GM12878 (cell line): ENCODE results near the gene ANKRD31. TPM values are rescaled to one million over a fixed set of nuclear protein-coding genes. Genes with fewer than 3 reads are reported as not detected.
"Not testable (repeated sequence)": the region's sequence is repeated elsewhere in the genome, so short reads cannot be mapped to it uniquely, and the experiment has no call there.

Experiments used
- ATAC-seq: fragments of 200-7000 bp; cut with Tn5 transposase; 3 replicates; pipeline ENCODE4 v1.9.1; 2020; ENCODE audit warnings: mild to moderate bottlenecking, moderate library complexity
- BruUV-seq: library from RNA; stranded (reverse); fragments of 400-500 nt; replicated peaks from 2 replicates; lab custom pipeline; 2021; lab: Mats Ljungman, UMichigan
- CTCF ChIA-PET: fragments of 300-600 bp; sonication (Branson Sonifier 250); formaldehyde crosslinking; extraction: SDS; loops from one replicate; lab custom pipeline; 2021; ENCODE audit warnings: inconsistent platforms; lab: Yijun Ruan, JAX
- POLR2A ChIA-PET: fragments of 350-600 bp; formaldehyde crosslinking; extraction: SDS; loops from one replicate; lab custom pipeline; 2021; ENCODE audit warnings: inconsistent platforms; lab: Charles Lee
- RAD21 ChIA-PET: fragments of 300-600 bp; sonication (Branson Sonifier 250); formaldehyde crosslinking; loops from one replicate; lab custom pipeline; 2023; ENCODE audit warnings: antibody characterized with exemption; ENCODE audit not compliant: unreplicated experiment; lab: Charles Lee
- SMC1A ChIA-PET: fragments of 300-600 bp; sonication (Branson Sonifier 250); formaldehyde crosslinking; loops from one replicate; lab custom pipeline; 2023; ENCODE audit not compliant: unreplicated experiment, uncharacterized antibody; lab: Charles Lee
- DNase-seq: peaks from one replicate; pipeline ENCODE4 v3.0.0-alpha.2; 2011; ENCODE audit warnings: low read depth, low spot score
- FAIRE-seq: peaks from 3 replicates; lab custom pipeline; 2011; peaks lifted over from hg19 to GRCh38; lab: Jason Lieb, UNC
- H2AFZ ChIP-seq: 2 replicates; pipeline ENCODE4 v1.6.0; 2011; ENCODE audit warnings: low read depth, low read length, control low read depth; ENCODE audit not compliant: control insufficient read depth
- H3K27ac ChIP-seq: 2 replicates; pipeline ENCODE4 v1.5.1; 2011; ENCODE audit warnings: control low read depth; ENCODE audit not compliant: control insufficient read depth, insufficient read depth
- H3K27me3 ChIP-seq, 2 experiments: replicated peaks in 1 of 2; 2 replicates each; pipeline versions ENCODE4 v1.6.0 to v1.6.1; 2011; ENCODE audit warnings: low read length in 1 of 2; ENCODE audit not compliant: control insufficient read depth in 2 of 2, insufficient read depth in 2 of 2
- H3K36me3 ChIP-seq, 2 experiments: 2 replicates each; pipeline ENCODE4 v1.5.1; 2011; ENCODE audit warnings: low read length in 1 of 2; ENCODE audit not compliant: control insufficient read depth in 2 of 2, insufficient read depth in 2 of 2
- H3K4me1 ChIP-seq: 2 replicates; pipeline ENCODE4 v1.6.1; 2011; ENCODE audit warnings: mild to moderate bottlenecking, low read length, moderate library complexity, mixed read lengths; ENCODE audit not compliant: control insufficient read depth, insufficient read depth
- H3K4me2 ChIP-seq: 2 replicates; pipeline ENCODE4 v1.6.0; 2011; ENCODE audit warnings: control low read depth; ENCODE audit not compliant: control insufficient read depth, insufficient read depth
- H3K4me3 ChIP-seq: fragments of 200-600 bp; sonication (generic); 2 replicates; pipeline ENCODE4 v1.5.1; 2016
- H3K79me2 ChIP-seq: 2 replicates; pipeline ENCODE4 v1.6.0; 2011; ENCODE audit warnings: low read length; ENCODE audit not compliant: control insufficient read depth, insufficient read depth
- H3K9ac ChIP-seq: 2 replicates; pipeline ENCODE4 v1.8.0; 2011; ENCODE audit warnings: low read length, control low read depth, mixed read lengths; ENCODE audit not compliant: control insufficient read depth, insufficient read depth
- H3K9me3 ChIP-seq: replicated peaks from 3 replicates; pipeline ENCODE4 v1.5.1; 2011; ENCODE audit warnings: mild to moderate bottlenecking, low read length; ENCODE audit not compliant: control insufficient read depth, insufficient read depth
- H4K20me1 ChIP-seq: 2 replicates; pipeline ENCODE4 v1.6.0; 2011; ENCODE audit not compliant: control insufficient read depth, insufficient read depth
- BCL3 ChIP-seq: IDR thresholded peaks from 2 replicates; pipeline ENCODE4 v1.6.1; 2011; ENCODE audit warnings: borderline replicate concordance, low read depth, mild to moderate bottlenecking, moderate library complexity, low read length; ENCODE audit not compliant: insufficient read depth, poor library complexity, severe bottlenecking
- EGR1 ChIP-seq, 2 experiments: IDR thresholded peaks; 1 replicate in 1 of 2; 2 replicates in 1 of 2; pipeline ENCODE4 v1.6.1; 2011 to 2012; ENCODE audit warnings: low read depth in 2 of 2, low read length in 2 of 2, borderline replicate concordance in 1 of 2, mild to moderate bottlenecking in 1 of 2, moderate library complexity in 1 of 2
- HDAC6 ChIP-seq: fragments of 200-600 bp; sonication (generic); IDR thresholded peaks from one replicate; pipeline ENCODE4 v1.8.0; 2017; ENCODE audit warnings: antibody characterized with exemption; ENCODE audit not compliant: unreplicated experiment
- MLLT1 ChIP-seq: fragments of 450-650 bp; IDR thresholded peaks from 2 replicates; pipeline ENCODE4 v1.6.1; 2016; ENCODE audit warnings: mild to moderate bottlenecking
- NFYA ChIP-seq: IDR thresholded peaks from 2 replicates; pipeline ENCODE4 v1.6.1; 2011; ENCODE audit warnings: low read depth, mild to moderate bottlenecking, low read length, improper control_type of control experiment, borderline replicate concordance
- RELB ChIP-seq: fragments of 450-650 bp; IDR thresholded peaks from 2 replicates; pipeline ENCODE4 v1.6.1; 2017; ENCODE audit warnings: low read depth, mild to moderate bottlenecking, moderate library complexity
- TAF1 ChIP-seq: IDR thresholded peaks from 2 replicates; pipeline ENCODE4 v1.6.1; 2011; ENCODE audit warnings: mild to moderate bottlenecking, low read depth, low read length, borderline replicate concordance
- ZBTB11 ChIP-seq: fragments of 450-650 bp; formaldehyde crosslinking; IDR thresholded peaks from 2 replicates; pipeline ENCODE4 v1.5.0; 2022; ENCODE audit warnings: mild to moderate bottlenecking, missing genetic modification characterization
- WGBS: methylation state at CpG from one replicate; pipeline ENCODE4 v1.1.6; 2016; ENCODE audit warnings: low lambda C conversion rate; ENCODE audit not compliant: insufficient replicate concordance, insufficient coverage; ENCODE audit errors: missing lambda C conversion rate; 5-methylcytosine and 5-hydroxymethylcytosine counted together
- in situ Hi-C: fragments of 300-500 bp; cut with MboI; formaldehyde crosslinking; loops from 9 replicates; pipeline ENCODE4 v1.14.3; 2018; ENCODE audit warnings: mixed read lengths
- intact Hi-C: fragments of 100-400 bp; cut with micrococcal nuclease; formaldehyde crosslinking; loops from one replicate; pipeline ENCODE4 v1.14.2; 2022; ENCODE audit not compliant: unreplicated experiment
- polyA plus RNA-seq, 11 experiments: library from polyadenylated mRNA; depleted of rRNA in 4 of 11; unstranded in 6 of 11; stranded (reverse) in 5 of 11; fragments of >200 nt; fragmentation: Nextera tagmentation in 4 of 11; fragmentation: Illumina TruSeq in 1 of 11; extraction: Ambion mirVana in 4 of 11; extraction: Trizol in 1 of 11; gene quantifications; 1 replicate in 1 of 11; 2 replicates in 10 of 11; pipeline versions ENCODE4 v1.2.1 to v1.2.3, GENCODE V29; 2011 to 2016; ENCODE audit warnings: inconsistent platforms in 2 of 11, missing spikeins in 2 of 11, low read depth in 1 of 11
- total RNA-seq, 4 experiments: library from RNA; depleted of rRNA in 3 of 4; stranded (reverse); fragments of >200 nt in 3 of 4; fragmentation: Illumina TruSeq in 1 of 4; extraction: Trizol in 1 of 4; gene quantifications; 2 replicates each; pipeline versions ENCODE4 v1.2.1 to v1.2.3, GENCODE V29; 2013 to 2021

The ANKRD31 gene
- total and polyA plus RNA-seq, 10 of the 15 experiments (the other 5 are each of a cell fraction or from before 2014, with no cell fraction given) = under 0.01 to 0.10 (median 0.04) TPM; not detected in 3

- POLR2A ChIA-PET, H3K9me3 ChIP-seq, H3K4me3 ChIP-seq, H3K4me2 ChIP-seq, H4K20me1 ChIP-seq, H3K27me3 ChIP-seq, H3K27ac ChIP-seq, ATAC-seq, FAIRE-seq, SMC1A ChIA-PET, H3K36me3 ChIP-seq, H2AFZ ChIP-seq, intact Hi-C loops, H3K9ac ChIP-seq, H3K79me2 ChIP-seq, CTCF ChIA-PET, in situ Hi-C loops, H3K4me1 ChIP-seq, BruUV-seq, DNase-seq: not testable (repeated sequence)
- WGBS = 28% methylated on average over 2 of the region's 2 CpGs
- RAD21 ChIA-PET = interaction anchor here (0.6 kb wide), 1 partner anchor 18 kb away, joined by 3 read pairs; no protein-coding TSS in a partner anchor
Measured at GRCh38 chr5:75220787-75221186, 15.9 kb downstream of the ANKRD31 start.

- Histone ChIP-seq H3K4me1 (no peaks in the 10 kb centered on the region), H3K4me2 (no peak overlapping the region), H2AFZ (no peak overlapping the region), H4K20me1 (no peaks in the 10 kb centered on the region), H3K9me3 (no peaks in the 10 kb centered on the region; the same call in 1 of the 3 replicates), H3K27ac (no peak overlapping the region), H3K79me2 (no peaks in the 10 kb centered on the region), H3K4me3 (no peak overlapping the region), H3K27me3 (no peaks in the 10 kb centered on the region), H3K36me3 (no peaks in the 10 kb centered on the region), H3K9ac (no peak overlapping the region)
- ChIA-PET RAD21 (no interaction called here), POLR2A (no interaction called here), SMC1A (no interaction called here), CTCF (no interaction called here)
- FAIRE-seq (no peak), ATAC-seq (no peak), DNase-seq (no peak)
- no TSS peak for BruUV-seq
- WGBS = 74% methylated on average over 4 of the region's 4 CpGs
- intact Hi-C loops (no loop called here), in situ Hi-C loops (no loop called here)
- TF ChIP-seq HDAC6 (no peak), EGR1 (IDR thresholded peaks at IDR 0.05; ENCODE audit: borderline replicate concordance in 1 of 2, low read depth in 2 of 2, low read length in 2 of 2) (no peak), RELB (no peak), BCL3 (no peak), ZBTB11 (CRISPR knock-in tag) (no peak), NFYA (no peak), MLLT1 (no peak), TAF1 (no peak)
Measured at GRCh38 chr5:75214928-75215327, 21.8 kb downstream of the ANKRD31 start.
